Activated CD8-positive, alpha-beta memory T cell treated with anti-CD3 and anti-CD28 coated beads, Interleukin-2, amount 50 U/mL, for 1 hour (primary cell): Measurements from ENCODE around the gene CALY.

Experiments used
- DNase-seq: peaks from one replicate; pipeline ENCODE4 v3.0.0-alpha.2; 2020; ENCODE audit errors: extremely low read depth

CALY gene

DNA sequence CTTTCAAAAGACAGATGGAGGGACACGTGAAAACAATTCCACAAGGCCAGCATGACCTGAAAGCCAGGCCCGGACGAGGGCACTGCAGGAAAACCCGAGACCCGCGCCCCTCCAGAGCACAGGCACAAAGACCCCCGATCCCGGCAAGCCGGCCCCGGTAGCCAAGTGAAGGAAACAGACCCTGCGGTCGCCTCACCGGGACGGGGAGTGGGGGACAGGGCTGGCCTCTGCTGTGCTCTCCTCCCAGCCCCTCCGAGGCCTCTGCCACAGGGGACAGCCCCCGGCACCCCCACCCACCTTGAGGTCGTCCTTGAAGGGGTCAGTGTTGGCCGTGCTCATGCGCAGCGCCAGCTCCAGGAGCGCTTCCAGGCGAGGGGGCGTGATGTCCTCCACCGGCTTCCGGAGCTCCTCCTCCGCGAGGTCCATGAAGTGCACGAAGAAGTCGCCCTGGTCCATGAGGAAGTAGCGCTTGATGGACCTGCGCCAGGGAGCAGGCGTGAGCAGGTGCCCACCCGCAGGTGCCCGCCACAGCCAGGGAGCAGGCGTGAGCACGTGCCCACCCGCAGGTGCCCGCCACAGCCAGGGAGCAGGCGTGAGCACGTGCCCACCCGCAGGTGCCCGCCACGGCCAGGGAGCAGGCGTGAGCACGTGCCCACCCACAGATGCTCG, 48.7 kb downstream of the CALY start:
- no peak for DNase-seq

DNA sequence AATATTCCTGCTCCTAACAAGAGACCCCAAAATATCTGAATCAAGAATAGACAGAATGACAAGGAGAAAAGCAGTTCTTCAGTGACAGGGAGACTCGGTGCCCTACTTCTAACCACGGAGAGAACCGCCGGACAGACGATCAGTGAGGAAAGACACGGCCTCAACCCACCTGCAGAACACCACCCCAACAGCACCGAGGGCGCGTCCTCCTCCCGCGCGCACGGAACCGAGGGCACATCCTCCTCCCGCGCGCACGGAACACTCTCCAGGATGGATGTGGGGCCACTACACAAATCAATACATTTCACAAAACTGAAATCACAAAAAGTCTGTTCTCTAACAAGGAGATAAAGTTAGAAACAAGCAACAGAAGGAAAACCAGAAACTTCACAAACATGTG, 50.3 kb downstream of the CALY start:
- no peak for DNase-seq

DNA sequence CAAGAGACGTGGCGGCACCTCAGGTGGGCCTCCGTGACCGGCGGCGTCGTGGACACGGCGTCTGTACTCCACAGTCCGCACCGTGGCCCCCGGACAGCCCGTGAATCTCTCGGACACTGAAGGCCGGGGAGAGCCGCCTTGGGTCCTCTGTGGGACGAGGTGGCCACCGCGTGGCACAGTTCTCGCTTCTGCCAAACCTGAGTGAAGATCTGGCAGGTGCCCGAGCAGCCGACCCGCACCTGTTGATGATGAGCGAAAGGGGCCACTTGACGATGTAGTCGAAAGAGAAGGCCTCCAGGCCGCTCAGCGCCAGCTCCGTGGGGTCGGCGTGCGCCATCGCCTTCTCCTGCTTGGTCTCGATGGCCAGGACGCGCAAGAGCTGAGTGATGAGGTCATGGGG, 51.5 kb downstream of the CALY start:
- DNase-seq = no peak

DNA sequence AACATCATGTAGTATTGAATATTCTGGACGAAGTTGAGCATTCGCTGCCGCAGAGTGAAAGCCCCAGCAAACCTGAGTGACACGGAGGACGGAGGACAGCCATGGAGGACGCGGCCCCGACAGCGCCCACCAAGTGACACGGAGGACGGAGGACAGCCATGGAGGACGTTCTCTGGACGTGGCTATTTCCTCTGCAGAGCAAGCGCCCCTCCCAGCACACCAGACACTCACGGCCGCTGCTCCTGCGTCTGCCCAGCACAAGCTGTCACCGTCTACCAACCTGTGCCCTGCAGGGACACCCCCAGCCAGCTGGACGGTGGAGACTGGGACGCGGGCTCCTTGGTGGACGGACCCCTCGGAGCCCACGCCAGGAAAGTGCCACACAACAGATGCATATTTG, 52.8 kb downstream of the CALY start:
- no peak for DNase-seq

DNA sequence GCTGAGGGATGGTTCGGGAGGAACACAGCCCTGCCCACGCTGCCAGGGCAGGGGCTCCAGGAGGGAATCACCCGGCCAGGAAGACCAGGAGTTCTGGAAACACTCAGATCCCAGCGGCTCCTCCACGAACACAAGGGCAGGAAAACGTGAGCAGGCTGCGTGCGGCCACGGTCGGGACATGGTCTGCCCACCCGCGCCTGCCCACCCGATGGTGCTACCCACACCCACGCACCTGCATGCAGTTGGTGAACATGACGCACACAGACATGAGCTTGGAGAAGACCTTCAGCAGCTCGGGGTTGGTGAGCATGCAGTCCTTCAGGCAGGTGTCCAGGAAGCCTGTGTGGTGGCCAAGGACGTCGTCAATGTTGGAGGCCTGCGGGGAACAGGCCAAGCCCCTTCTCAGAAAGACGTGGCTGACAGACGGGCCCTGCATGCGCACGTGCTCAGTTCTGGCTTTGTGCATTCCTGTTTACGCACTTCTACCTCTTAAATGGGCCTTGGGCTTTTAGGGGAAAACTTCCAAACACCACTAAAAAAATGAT, 53.8 kb downstream of the CALY start:
- DNase-seq = no peak

DNA sequence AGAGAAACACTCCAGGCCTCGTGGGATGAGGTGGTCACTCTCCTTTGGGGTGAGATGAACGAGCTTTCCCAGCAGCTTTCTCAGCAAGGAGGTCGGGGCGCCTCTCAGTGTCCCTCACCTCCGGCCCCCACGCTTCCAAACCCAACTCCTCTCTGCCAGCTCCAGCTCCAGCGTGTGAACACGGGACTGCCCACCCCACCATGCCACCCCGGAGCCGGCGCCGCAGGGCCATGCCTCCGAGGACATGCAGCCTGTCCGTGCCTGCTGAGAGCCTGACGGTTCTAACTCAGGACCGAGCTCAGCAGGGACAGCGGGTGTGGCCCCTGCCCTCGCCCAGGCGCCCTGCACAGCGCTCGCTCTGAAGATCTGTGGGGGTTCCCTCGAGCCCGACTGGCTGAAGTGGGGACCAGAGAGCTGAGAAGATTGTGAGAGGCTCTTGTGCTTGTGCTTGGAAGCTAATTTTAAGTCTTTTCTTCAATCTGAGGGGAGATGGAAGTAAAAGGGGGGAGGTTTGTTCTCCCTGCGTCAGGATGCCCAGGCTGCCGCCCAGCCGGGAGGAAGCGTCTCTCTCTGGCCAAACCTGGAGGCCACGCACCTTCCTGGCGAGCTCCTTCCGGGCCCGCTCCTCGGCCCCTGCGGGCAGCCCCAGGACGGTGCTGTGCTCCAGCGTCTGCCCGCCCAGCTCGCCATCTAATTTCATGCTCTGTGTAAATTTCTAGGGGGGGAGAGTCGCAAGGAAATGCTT, 54.9 kb downstream of the CALY start:
- no peak for DNase-seq

DNA sequence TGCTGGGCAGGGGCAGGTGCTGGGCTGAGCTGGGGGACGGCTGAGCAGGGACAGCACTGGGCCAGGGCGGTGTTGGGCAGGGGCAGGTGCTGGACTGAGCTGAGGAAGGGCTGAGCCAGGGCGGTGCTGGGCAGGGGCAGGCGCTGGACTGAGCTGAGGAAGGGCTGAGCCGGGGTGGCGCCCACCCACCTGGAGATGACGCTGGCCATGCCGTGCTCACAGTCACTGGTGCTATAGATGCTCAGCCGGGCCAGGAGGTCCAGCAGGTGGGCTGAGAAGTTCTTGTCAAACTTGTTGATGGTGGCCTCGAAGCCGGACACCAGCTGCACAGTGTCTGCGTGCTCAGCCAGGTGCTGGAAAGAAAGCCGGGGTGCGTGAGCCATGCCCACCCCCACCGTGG, 55.6 kb downstream of the CALY start:
- DNase-seq = no peak

DNA sequence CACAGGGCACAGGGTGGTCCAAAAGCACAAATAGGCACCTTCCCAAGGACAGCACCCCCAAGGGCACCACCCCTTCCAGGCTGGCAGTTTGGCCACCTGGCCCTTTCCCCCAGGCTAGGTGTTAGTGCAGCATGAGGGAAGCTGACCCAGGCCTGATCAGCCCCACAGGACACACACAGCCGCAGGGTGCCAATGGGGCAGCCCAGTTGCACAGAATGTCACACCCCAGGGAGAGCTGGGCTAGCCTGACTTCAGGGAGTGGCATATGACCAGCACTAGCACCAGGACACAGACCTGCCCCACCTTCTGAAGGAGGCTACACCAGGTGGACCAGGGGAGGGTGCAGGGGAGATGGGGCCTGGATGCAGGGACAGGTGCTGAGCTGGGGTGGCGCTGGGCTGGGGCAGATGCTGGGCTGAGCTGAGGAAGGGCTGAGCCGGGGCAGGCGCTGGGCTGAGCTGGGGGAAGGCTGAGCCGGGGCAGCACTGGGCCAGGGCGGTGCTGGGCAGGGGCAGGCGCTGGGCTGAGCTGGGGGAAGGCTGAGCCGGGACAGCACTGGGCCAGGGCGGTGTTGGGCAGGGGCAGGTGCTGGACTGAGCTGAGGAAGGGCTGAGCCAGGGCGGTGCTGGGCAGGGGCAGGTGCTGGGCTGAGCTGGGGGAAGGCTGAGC, 56.2 kb downstream of the CALY start:
- no peak for DNase-seq

DNA sequence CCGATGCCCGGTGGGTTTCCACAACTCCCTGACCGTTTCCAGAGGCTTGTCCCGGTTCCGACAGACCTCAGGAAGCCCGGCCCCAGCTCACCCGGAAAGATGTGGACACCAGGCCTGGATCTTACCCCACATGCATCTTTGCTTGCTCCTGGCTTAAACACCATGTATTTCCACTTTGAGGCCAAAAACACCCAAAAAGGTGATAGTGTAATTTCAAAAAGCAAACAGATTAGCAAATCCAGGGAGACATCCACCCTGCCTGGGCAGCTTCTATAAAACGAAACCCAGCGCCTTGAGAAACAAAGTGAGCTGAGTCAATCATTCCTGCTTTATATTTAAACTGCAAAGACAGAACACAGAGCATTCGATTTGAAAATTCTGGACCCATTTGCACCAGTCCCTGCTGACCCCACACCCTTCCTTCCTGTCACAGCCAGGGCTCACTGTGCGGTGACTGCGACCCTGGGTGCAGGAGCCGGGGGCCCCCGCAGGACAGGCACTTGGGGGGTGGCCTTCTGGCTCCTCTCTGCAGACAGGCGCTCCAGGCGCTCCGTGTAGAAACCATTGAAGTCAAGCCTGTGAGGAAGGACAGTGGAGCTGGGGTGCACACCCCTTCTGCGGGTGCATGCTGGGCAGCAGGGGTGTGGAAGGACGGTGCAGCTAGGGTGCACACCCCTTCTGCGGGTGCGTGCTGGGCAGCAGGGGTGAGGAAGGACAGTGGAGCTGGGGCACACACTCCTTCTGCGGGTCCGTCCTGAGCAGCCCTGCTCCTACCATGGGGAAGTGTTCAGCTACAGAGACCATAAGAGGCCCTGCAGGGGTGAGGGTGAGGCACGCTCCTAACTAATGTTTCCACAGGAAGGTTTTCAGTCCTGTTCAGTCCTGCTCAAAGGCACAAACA, 57.1 kb downstream of the CALY start:
- DNase-seq = no peak

DNA sequence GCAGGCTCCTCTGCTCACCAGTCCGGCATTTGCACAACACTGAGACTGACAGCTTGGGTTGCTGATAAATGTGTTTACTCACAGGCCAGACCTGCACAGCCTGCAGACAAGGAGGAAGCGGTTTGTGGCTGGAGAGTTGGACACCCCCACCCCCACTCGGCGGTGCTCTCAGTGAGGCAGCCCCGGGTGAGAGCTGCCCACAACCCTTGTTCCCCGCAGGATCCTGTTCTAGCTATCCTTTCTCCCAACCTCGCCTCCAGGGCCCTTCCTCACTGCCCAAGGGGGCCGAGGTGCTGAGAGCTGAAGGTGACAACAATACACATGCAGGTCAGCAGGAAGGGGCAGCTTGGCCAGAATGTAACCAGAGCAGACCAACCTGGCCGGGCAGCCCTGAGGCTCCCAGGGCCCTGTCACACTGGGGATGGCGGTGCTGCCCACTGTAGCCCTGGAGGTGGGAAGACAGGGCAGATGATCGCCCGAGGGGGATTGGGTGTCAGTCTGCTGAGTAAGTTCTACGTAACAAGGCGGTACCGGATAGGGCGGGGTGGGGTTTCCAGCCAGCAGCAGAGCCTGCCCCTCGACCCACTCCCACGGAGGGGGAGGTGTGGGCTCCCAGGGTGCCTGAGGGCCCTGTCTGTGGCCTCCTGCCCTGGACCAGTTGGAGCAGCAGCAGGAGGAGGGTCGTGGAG, 58.0 kb downstream of the CALY start:
- no peak for DNase-seq

DNA sequence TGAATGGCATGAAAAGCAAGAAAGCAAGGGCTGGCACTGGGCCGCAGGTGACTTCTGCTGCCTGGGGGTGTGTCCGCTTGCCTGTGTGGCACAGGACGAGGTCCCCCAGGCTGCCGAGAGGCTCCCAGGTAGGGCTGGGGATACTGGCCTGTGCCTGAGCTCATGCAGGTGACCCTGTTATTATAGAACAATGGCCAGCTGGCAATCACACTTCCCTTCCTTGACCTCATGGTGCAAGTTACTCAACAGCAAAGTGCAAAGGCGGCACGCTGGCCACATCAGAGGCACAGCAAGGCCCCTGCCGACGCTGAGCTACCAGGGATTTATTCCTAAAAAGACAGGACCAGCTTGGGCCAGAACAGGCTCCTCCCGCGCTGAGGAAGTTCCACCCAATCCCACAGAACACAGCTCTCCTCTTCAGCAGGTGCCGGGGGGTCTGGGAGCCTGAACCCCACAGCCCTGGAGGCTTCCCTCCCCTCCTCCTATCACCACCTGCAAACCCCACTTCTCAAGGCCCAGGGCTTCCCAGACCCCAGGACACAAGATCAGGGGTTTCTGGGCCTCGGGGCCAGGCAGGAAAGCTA, 58.6 kb downstream of the CALY start:
- DNase-seq = no peak

DNA sequence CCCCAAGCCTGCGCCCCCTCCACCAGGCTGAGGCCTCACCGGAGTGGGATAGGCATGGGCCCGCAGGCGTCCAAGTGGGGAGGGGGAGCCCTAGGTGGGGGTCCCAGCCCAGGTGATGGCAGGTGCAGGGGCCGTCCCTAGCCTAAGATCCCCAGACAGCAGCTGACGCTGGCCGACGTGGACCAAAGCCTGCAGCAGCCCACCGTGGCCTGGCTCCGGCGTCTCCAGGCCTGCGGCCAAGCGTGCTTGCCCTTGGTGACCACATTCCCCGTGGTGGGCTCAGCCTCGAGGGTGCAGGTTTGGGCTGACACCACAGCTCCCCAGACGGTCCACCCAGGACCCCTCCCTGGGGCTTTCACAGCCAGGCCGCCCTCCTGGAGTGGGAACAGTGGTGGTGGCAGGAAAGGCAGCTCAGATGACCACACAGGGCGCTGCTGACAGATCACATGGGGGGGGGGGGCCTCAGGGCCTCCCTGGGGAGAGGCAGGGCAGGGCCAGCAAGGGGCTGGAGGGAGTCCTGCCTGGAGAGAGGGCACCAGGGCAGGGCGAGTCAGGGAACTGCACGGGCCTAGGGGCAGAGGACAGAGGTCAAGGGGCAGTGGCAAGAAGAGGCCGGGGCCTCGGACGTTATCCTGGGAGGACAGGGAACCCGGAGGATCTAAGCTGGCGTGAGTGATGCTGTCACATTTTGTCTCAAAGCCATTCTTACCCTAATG, 59.3 kb downstream of the CALY start:
- DNase-seq = no peak

DNA sequence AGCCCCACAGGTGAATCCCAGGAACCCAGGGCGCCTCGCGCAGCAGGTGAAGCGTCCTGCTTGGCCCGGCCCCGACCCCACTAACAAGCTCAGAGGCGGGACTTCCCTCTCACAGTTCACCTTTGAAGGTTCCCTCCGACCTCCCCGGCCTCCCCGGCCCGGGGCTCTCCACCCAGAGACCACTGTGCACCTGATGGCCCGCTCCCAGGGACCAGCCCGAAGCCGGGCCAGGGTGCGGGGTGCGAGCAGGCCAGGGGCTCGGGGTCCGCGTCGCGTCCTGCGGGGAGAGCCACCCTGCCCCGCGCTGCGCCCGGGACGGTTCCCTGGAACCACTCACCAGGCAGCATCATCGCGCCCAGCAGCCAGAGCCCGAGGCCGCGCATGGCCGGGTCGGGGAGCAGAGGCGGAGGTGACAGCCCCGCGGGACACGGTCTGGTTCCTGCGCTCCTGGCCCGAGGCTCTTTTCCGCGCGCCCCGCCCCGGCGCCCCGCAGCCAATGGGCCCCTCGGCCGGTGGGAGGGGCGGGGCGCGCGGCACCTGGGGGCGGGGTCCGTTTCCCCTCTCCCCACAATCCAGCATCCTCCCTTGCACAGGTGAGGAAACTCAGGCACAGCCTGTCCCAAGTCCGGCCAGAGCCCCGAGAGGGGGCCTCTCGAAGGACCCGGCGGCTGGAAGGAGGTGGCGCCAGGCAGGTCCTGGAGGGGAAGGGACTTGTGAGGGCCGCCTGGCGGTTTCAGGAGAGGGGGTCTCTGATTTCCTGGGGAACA, 60.1 kb downstream of the CALY start, which contains the start of gene ADAM8:
ADAM8 (minus strand) TSS at position 434 of the 767 bp plus-strand sequence; CDS start at position 383, 51 bp downstream.
- no peak for DNase-seq

DNA sequence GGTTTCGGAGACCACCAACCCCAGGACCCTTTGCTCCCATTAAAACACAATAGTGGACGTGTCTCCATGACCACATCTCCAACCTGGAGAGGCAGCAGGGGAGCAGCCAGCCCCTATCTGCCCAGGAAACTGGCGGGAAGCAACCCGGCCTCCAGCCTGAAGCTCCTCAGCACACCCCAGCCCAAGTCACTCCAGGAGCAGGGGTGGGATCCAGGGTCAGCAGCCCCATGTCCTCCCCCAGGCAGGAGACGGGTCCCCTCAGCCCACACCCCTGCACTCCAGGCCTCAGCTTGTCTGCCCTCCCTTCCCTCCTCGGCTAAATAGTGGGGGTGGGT, 60.6 kb downstream of the CALY start:
- DNase-seq = no peak

DNA sequence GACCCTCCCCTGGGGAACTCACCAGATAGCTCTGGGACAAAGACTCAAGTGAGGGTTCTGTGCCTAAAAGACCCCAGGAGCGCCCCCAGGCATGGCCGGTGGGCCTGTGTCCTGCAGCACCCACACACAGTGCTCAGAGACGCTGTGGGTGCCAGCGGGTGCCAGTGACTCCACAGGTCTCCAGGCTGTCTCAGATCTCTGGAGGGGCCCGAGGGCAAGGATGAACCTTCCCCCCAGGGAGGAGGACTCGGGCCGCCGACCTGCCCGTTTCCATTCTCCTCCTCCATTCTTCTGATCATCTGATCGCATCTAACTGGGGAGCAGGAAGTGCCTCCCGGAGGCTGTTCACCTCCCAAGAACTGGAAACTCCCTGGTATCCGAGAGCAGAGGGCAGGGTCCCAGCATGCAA, 61.0 kb downstream of the CALY start:
- no peak for DNase-seq

DNA sequence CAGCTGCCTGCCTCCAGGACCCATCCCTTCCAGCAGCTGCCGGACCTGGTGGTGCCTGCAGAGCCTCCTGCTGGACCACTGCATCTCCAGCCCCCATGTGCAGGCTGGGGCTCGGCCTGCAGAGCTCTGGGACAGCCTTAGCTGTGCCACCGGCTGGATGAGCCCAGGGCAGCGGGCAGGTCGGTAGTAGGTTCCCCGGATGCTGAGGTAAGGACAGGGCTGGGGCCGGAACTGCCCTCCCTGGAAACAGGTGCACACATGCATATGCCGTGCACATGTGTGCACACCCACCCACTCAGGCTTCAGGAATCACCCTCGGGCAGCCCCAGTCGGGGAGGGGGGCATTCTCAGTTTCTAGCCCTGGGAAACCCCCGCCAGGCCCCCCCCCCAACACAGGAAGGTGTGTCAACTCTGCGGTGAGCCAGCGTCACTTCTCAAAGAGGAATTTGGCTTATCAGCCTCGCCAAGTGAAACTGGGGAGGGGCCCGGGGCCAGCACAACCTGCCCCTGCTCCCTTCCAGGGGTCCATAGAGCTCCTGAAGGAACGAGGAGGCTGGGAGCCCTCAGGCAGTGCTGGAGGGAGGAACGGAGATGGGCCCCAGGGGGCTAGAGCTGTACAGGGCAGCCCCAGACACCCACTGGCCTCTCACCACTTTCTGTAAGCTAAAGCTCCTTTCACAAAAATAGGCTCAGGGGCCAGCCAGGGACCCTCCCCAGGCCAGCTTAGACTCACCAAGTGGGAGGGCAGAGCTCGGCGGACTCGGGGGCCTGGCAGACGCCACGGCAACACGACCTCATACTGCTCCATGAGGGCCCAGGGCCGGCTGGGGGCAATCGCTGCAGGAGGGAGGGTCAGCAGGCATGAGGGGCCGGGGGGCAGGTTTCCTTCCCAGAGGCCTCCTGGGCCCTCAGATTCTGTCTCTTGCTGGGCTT, 61.7 kb downstream of the CALY start:
- DNase-seq = peak; percentile 72
